K562 (cell line): ENCODE data around the gene MTA1. TPM values are rescaled to one million over a fixed set of nuclear protein-coding genes. Genes with fewer than 3 reads are reported as not detected.

Source experiments
- ATAC-seq: fragments of 200-7000 bp; cut with Tn5 transposase; 3 replicates; pipeline ENCODE4 v1.9.1; 2020; ENCODE audit warnings: moderate library complexity
- BruUV-seq: library from RNA; stranded (reverse); fragments of 400-500 nt; replicated peaks from 2 replicates; lab custom pipeline; 2021; lab: Mats Ljungman, UMichigan
- CTCF ChIA-PET: fragments of 300-600 bp; formaldehyde crosslinking; extraction: SDS; loops from one replicate; lab custom pipeline; 2021; ENCODE audit warnings: low intra/inter-chr PET ratio; lab: Yijun Ruan, JAX
- POLR2A ChIA-PET: fragments of 300-600, 350-650 bp; sonication (Branson Sonifier 250); formaldehyde crosslinking; extraction: SDS; loops from one replicate; lab custom pipeline; 2021; ENCODE audit warnings: antibody characterized with exemption, inconsistent platforms; lab: Yijun Ruan, JAX
- DNase-seq, 4 experiments: peaks; one replicate each; pipeline versions ENCODE4 v3.0.0 to v3.0.0-alpha.2; 2011 to 2018; ENCODE audit warnings: low spot score in 3 of 4, mixed read lengths in 3 of 4; ENCODE audit errors: extremely low read depth in 1 of 4
- FAIRE-seq: peaks from 2 replicates; lab custom pipeline; 2011; peaks lifted over from hg19 to GRCh38; lab: Jason Lieb, UNC
- H2AFZ ChIP-seq: 2 replicates; pipeline ENCODE4 v1.6.0; 2011; ENCODE audit warnings: low read depth, low read length, control low read depth, inconsistent platforms
- H3K27ac ChIP-seq: fragments of 200-600 bp; 3 replicates; pipeline ENCODE4 v1.8.0; 2011; ENCODE audit warnings: low read depth, mild to moderate bottlenecking, control low read depth, inconsistent platforms, low read length, moderate library complexity, mixed read lengths; ENCODE audit errors: extremely low read depth
- H3K27me3 ChIP-seq, 2 experiments: fragments of 300-600 bp in 1 of 2; 2 replicates in 1 of 2; 3 replicates in 1 of 2; pipeline versions ENCODE4 v1.6.0 to v1.8.0; 2011; ENCODE audit warnings: inconsistent platforms in 2 of 2, low read length in 2 of 2, mild to moderate bottlenecking in 1 of 2, mixed read lengths in 1 of 2, moderate library complexity in 1 of 2; ENCODE audit not compliant: control insufficient read depth in 2 of 2, insufficient read depth in 2 of 2
- H3K36me3 ChIP-seq: fragments of 300-600 bp; 3 replicates; pipeline ENCODE4 v1.8.0; 2011; ENCODE audit warnings: mild to moderate bottlenecking, low read length, inconsistent platforms; ENCODE audit not compliant: control insufficient read depth, insufficient read depth
- H3K4me1 ChIP-seq, 2 experiments: fragments of 200-600 bp in 1 of 2; replicated peaks in 1 of 2; 2 replicates in 1 of 2; 3 replicates in 1 of 2; pipeline versions ENCODE4 v1.5.1 to v1.8.0; 2011; ENCODE audit warnings: inconsistent platforms in 2 of 2, low read length in 2 of 2, mild to moderate bottlenecking in 1 of 2, mixed read lengths in 1 of 2, moderate library complexity in 1 of 2; ENCODE audit not compliant: control insufficient read depth in 2 of 2, insufficient read depth in 2 of 2
- H3K4me2 ChIP-seq: 2 replicates; pipeline ENCODE4 v1.6.1; 2011; ENCODE audit warnings: low read length, control low read depth, inconsistent platforms, mixed read lengths; ENCODE audit not compliant: insufficient read depth
- H3K4me3 ChIP-seq: fragments of 200-600 bp; sonication (generic), shearing (Covaris generic); 2 replicates; pipeline ENCODE4 v1.5.1; 2016; ENCODE audit warnings: control low read depth, inconsistent platforms
- H3K79me2 ChIP-seq: fragments of 200-600 bp; 3 replicates; pipeline ENCODE4 v1.8.0; 2011; ENCODE audit warnings: low read length, inconsistent platforms; ENCODE audit not compliant: control insufficient read depth, insufficient read depth
- H3K9ac ChIP-seq, 2 experiments: 2 replicates each; pipeline versions ENCODE4 v1.6.0 to v1.6.1; 2011; ENCODE audit warnings: low read depth in 2 of 2, low read length in 2 of 2, control low read depth in 1 of 2, inconsistent platforms in 1 of 2, mild to moderate bottlenecking in 1 of 2, mixed read lengths in 1 of 2; ENCODE audit not compliant: insufficient read depth in 1 of 2
- H3K9me1 ChIP-seq: one replicate; pipeline ENCODE4 v1.6.0; 2011; ENCODE audit warnings: inconsistent platforms, mild to moderate bottlenecking, low read length, moderate library complexity; ENCODE audit not compliant: control insufficient read depth, insufficient read depth
- H3K9me3 ChIP-seq: replicated peaks from 2 replicates; pipeline ENCODE4 v1.5.1; 2011; ENCODE audit warnings: low read depth, low read length, inconsistent platforms; ENCODE audit not compliant: control insufficient read depth, insufficient read depth
- H4K20me1 ChIP-seq: replicated peaks from 2 replicates; pipeline ENCODE4 v1.6.1; 2011; ENCODE audit warnings: low read length, inconsistent platforms, mixed read lengths; ENCODE audit not compliant: control insufficient read depth, insufficient read depth
- NCOA1 ChIP-seq: fragments of 450-650 bp; IDR thresholded peaks from 2 replicates; pipeline ENCODE4 v1.6.1; 2016; ENCODE audit warnings: low read depth
- NR2C2 ChIP-seq, 2 experiments: fragments of 200-800 bp in 1 of 2; sonication (Bioruptor generic) in 1 of 2; sonication (generic) in 1 of 2; formaldehyde crosslinking in 1 of 2; IDR thresholded peaks; 2 replicates each; pipeline versions ENCODE4 v1.6.1 to v1.8.0; 2016 to 2022; ENCODE audit warnings: mild to moderate bottlenecking in 1 of 2, missing compliant biosample characterization in 1 of 2, missing genetic modification characterization in 1 of 2, missing genetic modification reagents in 1 of 2
- PYGO2 ChIP-seq: fragments of 450-650 bp; IDR thresholded peaks from 2 replicates; pipeline ENCODE4 v1.6.1; 2016; ENCODE audit warnings: mild to moderate bottlenecking, missing genetic modification characterization, moderate library complexity, missing compliant biosample characterization
- THRB ChIP-seq: fragments of 450-650 bp; formaldehyde crosslinking; conservative IDR thresholded peaks from 2 replicates; pipeline ENCODE4 v1.4.0; 2022; ENCODE audit warnings: mild to moderate bottlenecking, missing genetic modification characterization
- TRIM25 ChIP-seq: fragments of 450-650 bp; IDR thresholded peaks from 2 replicates; pipeline ENCODE4 v1.7.0; 2016; ENCODE audit warnings: borderline replicate concordance
- ZBTB9 ChIP-seq: fragments of 450-650 bp; formaldehyde crosslinking; IDR thresholded peaks from 2 replicates; pipeline ENCODE4 v1.4.0; 2020; ENCODE audit warnings: mild to moderate bottlenecking, moderate library complexity
- ZFP30 ChIP-seq: fragments of 250-450 bp; sonication (Bioruptor Pico); IDR thresholded peaks from 2 replicates; pipeline ENCODE4 v1.8.0; 2022; ENCODE audit warnings: moderate library complexity, mild to moderate bottlenecking, inconsistent platforms, borderline replicate concordance
- ZFX ChIP-seq: sonication (generic); formaldehyde crosslinking; IDR thresholded peaks from 2 replicates; pipeline ENCODE4 v1.8.0; 2022; ENCODE audit warnings: mild to moderate bottlenecking, missing genetic modification reagents, moderate library complexity
- WGBS: fragments of 100-300 bp; shearing (Covaris generic); methylation state at CpG from one replicate; pipeline ENCODE4 v1.1.6; 2016; ENCODE audit warnings: low coverage, mixed read lengths; ENCODE audit not compliant: insufficient coverage; ENCODE audit errors: missing lambda C conversion rate; 5-methylcytosine and 5-hydroxymethylcytosine counted together
- in situ Hi-C: fragments of 300-500 bp; cut with MboI; formaldehyde crosslinking; loops from 4 replicates; pipeline ENCODE4 v1.15.0; 2018; ENCODE audit warnings: inconsistent platforms, mixed read lengths
- intact Hi-C: fragments of 100-400 bp; cut with micrococcal nuclease; formaldehyde crosslinking; loops from 2 replicates; pipeline ENCODE4 v1.14.2; 2022
- polyA plus RNA-seq, 8 experiments: library from polyadenylated mRNA; depleted of rRNA in 4 of 8; stranded (reverse) in 5 of 8; unstranded in 3 of 8; fragments of >200 nt; fragmentation: Nextera tagmentation in 2 of 8; fragmentation: Illumina TruSeq in 1 of 8; extraction: Ambion mirVana in 2 of 8; extraction: Trizol in 1 of 8; gene quantifications; 2 replicates each; pipeline versions ENCODE4 v1.2.1 to v1.2.3, GENCODE V29; 2011 to 2014; ENCODE audit warnings: inconsistent platforms in 1 of 8, missing spikeins in 1 of 8
- total RNA-seq, 7 experiments: library from RNA; depleted of rRNA in 6 of 7; stranded (reverse); fragments of >200 nt in 6 of 7; fragmentation: Illumina TruSeq in 2 of 7; extraction: Trizol in 2 of 7; gene quantifications; 2 replicates each; pipeline versions ENCODE4 v1.2.1 to v1.2.3, GENCODE V29; 2011 to 2021; ENCODE audit warnings: low replicate concordance in 1 of 7

Gene MTA1
- total and polyA plus RNA-seq, 9 of the 15 experiments (the other 6 are each of a cell fraction or from before 2014, with no cell fraction given) = 0.13 to 118 (median 32.3) TPM

GRCh38 chr14:105383083-105383730 is 36.4 kb upstream of the MTA1 start (continued):
- TF ChIP-seq ZBTB9 (CRISPR knock-in tag) (peak; percentile 92), ZFP30 (CRISPR knock-in tag) (no peak), ZFX (CRISPR knock-in tag) (no peak), TRIM25 (no peak), NCOA1 (no peak)

- in situ Hi-C loops = no loop called here
- no peaks in the 10 kb centered on the region for H3K9me1 ChIP-seq
- no peaks in the 10 kb centered on the region for H3K9me3 ChIP-seq
- no peak for ATAC-seq
- no peak for FAIRE-seq
- no peak for TF ChIP-seq THRB (CRISPR knock-in tag)
- no peak for TF ChIP-seq PYGO2 (tag)
- no peak for TF ChIP-seq NR2C2 (CRISPR knock-in tag; IDR thresholded peaks at IDR 0.05)
- TF ChIP-seq NR2C2 (tag; IDR thresholded peaks at IDR 0.05) = no peak
- TF ChIP-seq, all 486 proteins: peak for 0
- DNase-seq = no peak
- CTCF ChIA-PET = no interaction called here
- Histone ChIP-seq H3K4me1 (peaks cover 0 to 19% of the 10 kb centered on the region in 2 experiments; a peak in 2 of 5 replicates), H3K27me3 (no peaks in the 10 kb centered on the region), H3K4me3 (no peak overlapping the region), H2AFZ (no peak overlapping the region), H3K79me2 (no peaks in the 10 kb centered on the region), H3K4me2 (no peak overlapping the region), H3K9ac (no peak overlapping the region), H3K36me3 (no peaks in the 10 kb centered on the region), H4K20me1 (no peaks in the 10 kb centered on the region; the same call in 1 of the 2 replicates), H3K27ac (no peak overlapping the region)
- intact Hi-C loops = no loop called here
- no TSS peak for BruUV-seq
- WGBS = 84% methylated on average over 7 of the region's 23 CpGs
- POLR2A ChIA-PET = interaction anchor here (0.7 to 1.1 kb wide), 2 partner anchors 19 to 177 kb away, joined by 3 to 4 read pairs; no protein-coding TSS in a partner anchor
These were observed 35.5 kb upstream of the MTA1 start for GRCh38 chr14:105384041-105384557.
